CD4-positive, alpha-beta T cell treated with Interleukin-17A for 4 hours (primary cell): ENCODE results near the gene LCN1.
"Not testable (repeated sequence)": the region's sequence is repeated elsewhere in the genome, so short reads cannot be mapped to it uniquely, and the experiment has no call there.

Experiments used
- DNase-seq: peaks from one replicate; pipeline ENCODE4 v3.0.0-alpha.2; 2020; ENCODE audit warnings: mixed read lengths

Gene LCN1

GRCh38 chr9:135524130-135524861 lies 3.1 kb downstream of the LCN1 start:
- no peak for DNase-seq

DNA sequence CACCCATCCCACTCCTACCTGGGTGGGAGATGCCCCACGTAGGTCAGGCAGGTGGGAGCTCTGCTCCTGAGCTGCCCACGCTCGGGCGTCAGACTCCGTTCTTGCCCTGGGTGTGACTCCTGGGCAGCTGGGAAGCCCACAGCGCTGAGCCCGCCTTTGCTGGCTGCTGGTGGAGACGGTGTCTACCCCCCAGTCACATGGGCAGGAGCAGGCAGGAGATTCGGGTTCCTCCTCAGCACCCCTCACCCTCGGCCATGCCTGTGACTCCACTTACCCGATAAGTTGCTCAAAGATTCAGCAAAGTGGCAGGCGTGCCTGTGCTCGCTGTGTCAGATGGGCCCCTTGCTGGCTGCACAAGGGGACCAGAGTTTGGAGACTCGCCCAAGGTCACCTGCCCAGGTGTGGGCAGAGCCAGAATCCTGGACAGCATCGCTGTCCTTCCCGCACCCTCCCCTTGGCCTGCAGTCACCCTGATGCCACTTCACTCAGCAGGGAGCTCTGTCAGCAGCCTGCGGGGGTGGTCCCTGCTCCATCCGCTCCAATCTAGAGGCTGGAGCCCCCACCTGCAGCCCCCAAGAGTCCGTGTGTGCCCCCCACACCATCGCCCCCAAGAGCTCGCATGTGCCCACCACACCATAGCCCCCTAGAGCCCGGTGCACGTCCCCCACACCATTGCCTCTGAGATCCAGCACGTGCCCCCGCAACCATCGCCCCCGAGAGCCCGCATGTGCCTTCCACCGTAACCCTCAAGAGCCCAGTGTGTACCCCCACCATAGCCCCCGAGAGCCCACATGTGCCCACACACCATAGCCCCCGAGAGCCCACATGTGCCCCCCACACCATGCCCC lies 4.2 kb downstream of the LCN1 start:
- no peak for DNase-seq

DNA sequence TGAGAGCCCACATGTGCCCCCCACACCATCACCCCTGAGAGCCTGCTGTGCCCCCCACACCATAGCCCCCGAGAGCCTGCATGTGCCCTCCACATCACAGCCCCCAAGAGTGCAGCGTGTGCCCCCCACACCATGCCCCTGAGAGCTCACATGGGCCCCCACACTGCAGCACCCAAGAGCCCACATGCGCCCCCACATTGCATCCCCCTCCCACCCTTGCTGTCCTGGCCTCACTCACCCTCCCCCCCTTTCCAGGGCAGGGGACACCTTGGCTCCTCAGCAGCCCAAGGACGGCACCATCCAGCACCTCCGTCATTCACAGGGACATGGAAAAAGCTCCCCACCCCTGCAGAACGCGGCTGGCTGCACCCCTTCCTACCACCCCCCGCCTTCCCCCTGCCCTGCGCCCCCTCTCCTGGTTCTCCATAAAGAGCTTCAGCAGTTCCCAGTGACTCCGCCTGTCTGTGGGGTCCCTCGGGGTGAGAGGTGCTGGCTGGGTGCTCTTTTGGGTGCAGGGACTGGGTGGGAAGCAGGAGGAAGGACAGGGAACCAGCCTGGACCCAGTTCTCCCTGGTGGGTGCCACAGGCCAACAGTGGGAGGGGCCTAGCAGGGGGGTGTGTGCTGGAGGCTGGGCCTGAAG lies 5.0 kb downstream of the LCN1 start:
- no peak for DNase-seq

- no peak for DNase-seq
These were observed 5.7 kb downstream of the LCN1 start for GRCh38 chr9:135526730-135527571.

DNA sequence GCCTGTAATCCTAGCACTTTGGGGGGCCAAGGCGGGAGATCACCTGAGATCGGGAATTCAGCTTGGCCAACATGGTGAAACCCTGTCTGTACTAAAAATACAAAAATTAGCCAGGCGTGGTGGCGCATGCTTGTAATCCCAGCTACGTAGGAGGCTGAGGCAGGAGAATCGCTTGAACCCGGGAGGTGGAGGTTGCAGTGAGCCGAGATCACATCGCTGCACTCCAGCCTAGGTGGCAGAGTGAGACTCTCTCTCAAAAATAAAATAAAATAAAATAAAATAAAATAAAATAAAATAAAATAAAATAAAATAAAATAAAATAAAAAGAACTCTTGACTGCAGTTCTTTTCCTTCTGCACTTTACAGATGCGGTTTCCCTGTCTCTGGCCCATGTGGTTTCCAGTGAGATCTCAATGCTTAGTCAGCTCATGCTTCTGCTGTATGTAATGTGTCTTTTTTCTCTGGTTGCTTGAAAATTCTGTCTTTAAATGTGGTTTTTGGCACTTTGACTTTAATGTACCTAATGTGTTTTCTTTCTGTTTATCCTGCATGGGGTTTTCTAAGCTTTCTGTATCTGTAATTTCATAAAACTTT lies 7.7 kb downstream of the LCN1 start:
- DNase-seq, result not testable (repeated sequence)

DNA sequence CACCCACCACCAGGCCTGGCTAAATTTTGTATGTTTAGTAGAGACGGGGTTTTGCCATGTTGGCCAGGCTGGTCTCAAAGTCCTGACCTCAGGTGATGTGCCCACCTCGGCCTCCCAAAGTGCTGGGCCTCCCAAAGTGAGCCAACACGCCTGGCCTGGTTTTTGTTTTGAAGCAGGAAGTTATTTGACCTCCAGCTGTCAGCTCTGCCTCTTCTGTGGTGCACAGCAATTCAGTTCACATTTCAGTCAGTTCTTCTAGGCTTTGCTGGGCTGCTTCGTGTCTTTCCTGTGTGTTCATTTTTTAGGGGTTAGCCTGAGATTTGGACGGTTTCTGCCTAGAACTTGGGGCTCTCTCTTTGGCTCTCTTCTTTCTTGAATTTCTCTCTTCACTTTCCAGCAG lies 8.9 kb downstream of the LCN1 start:
- no peak for DNase-seq

DNA sequence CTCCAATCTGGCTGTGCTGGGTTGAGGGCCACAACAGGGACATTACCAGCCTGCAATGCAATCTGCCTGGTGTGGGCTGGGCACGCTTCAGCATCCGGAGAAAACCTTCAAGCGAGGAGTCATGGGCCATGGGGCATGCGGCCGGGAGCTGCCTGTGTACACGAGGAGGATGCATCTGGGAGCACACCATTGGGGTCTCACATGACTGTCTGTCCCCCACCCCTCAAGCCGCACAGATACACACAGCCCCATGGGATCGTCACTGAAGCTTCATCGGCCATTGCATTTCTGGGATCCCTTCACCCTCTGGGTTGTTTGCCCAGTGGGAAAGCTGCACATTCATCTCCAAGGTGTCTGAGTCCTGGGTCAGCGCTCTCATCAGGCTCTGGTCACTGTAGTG lies 9.9 kb downstream of the LCN1 start:
- DNase-seq, result no peak

- DNase-seq, result no peak
These were observed 11.9 kb downstream of the LCN1 start for GRCh38 chr9:135533113-135533512.

DNA sequence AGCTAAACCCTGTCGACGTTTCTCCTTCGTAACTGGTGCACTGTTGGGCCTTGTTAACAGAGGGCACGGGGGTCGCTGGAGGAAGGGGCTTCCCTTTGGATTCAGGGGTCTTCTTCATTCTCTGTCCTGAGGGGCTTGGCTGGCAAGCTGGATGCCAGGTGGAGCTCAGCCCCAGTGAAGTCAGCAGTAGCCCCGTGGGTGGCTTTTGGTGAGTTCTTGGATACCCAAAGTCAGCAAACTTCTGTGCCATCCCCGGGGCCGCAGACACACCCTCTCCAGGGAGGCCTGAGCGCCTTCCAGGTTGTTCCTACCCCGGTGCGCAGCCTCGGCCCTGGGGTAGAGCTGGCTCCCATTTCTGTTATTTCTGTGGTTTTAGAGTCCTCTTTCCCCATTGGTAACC lies 12.4 kb downstream of the LCN1 start:
- DNase-seq, result no peak

DNA sequence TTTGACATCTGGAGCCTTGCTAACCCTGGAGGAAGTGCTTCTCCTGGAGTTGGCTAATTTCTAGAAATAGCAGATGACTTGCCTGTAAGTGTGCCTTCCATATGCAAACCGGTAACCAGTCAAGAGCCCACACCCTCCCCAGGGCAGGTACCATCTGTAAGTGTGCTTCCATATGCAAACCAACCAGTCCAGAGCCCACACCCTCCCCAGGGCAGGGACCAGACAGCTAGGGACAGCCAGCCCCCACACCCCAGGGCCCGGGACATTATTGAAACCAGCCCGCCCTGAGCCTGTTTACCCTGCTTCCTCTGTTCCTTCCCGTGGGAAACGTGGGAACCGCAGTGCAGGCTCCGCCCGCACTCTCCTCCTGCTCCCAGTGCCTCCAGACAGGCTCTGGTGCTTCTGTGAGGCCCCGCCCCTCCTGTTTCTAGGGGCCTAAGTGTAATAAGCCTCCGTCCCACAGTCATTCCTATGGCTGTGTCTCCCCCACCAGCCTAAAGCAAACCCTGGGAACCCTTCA lies 13.0 kb downstream of the LCN1 start:
- DNase-seq, result not testable (repeated sequence)

DNA sequence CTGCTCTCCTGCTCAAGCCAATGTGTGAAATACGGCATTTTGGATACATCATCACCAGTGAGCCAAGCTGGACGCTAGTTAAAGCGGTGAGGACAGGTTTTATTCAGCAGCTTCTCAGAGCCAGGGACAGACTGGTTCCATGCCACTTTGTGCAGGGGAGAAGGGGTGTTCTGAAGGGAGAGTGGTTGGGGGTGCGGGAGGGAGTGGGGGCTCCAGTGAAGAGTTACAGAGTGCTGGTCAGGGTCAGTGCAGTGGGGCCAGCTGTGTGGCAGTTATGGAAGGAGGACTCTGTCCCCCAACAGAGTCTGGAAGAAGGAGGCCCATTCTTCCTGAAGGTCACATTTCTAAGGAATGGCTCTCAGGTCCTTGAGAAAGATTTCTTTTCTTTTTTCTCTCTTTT lies 13.6 kb downstream of the LCN1 start:
- DNase-seq, result not testable (repeated sequence)

GRCh38 chr9:135535631-135536030 lies 14.4 kb downstream of the LCN1 start:
- not testable (repeated sequence) for DNase-seq

- DNase-seq, result no peak
These were observed 15.0 kb downstream of the LCN1 start for GRCh38 chr9:135536216-135536615.

- not testable (repeated sequence) for DNase-seq
These were observed 22.1 kb downstream of the LCN1 start for GRCh38 chr9:135543262-135543894.

GRCh38 chr9:135544981-135545635 lies 23.9 kb downstream of the LCN1 start:
- no peak for DNase-seq

DNA sequence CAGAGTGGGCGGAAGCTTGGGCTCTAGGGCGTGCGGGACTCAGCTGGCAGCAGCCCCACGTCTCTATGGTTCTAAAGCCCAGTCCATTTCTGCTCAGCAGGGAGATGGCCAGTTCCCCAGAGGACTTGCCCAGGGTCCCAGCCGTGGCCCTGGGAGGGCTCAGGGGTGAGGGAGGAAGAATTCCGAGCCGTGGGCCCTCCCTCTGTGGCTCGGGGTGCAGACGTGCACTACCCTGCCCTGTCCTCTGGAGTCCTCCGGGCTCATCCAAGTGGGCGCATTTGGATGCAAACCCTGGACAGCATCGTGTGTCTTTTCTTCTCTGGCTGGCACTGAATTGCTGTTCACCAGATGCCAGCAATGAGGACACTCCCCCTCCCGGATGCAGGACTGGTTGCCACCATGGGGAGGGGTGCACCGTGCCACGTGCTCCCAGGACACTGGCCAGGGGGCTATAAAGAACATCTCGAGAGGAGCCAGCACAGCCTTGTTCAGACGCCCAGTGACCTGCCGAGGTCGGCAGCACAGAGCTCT lies 24.5 kb downstream of the LCN1 start, which contains the start of gene OBP2A:
Gene OBP2A, plus strand, starts transcription at position 481 of the 531 bp plus-strand sequence. CDS start 55 bp downstream, outside the sequence.
- not testable (repeated sequence) for DNase-seq

GRCh38 chr9:135546792-135547617 lies 25.8 kb downstream of the LCN1 start:
- not testable (repeated sequence) for DNase-seq

DNA sequence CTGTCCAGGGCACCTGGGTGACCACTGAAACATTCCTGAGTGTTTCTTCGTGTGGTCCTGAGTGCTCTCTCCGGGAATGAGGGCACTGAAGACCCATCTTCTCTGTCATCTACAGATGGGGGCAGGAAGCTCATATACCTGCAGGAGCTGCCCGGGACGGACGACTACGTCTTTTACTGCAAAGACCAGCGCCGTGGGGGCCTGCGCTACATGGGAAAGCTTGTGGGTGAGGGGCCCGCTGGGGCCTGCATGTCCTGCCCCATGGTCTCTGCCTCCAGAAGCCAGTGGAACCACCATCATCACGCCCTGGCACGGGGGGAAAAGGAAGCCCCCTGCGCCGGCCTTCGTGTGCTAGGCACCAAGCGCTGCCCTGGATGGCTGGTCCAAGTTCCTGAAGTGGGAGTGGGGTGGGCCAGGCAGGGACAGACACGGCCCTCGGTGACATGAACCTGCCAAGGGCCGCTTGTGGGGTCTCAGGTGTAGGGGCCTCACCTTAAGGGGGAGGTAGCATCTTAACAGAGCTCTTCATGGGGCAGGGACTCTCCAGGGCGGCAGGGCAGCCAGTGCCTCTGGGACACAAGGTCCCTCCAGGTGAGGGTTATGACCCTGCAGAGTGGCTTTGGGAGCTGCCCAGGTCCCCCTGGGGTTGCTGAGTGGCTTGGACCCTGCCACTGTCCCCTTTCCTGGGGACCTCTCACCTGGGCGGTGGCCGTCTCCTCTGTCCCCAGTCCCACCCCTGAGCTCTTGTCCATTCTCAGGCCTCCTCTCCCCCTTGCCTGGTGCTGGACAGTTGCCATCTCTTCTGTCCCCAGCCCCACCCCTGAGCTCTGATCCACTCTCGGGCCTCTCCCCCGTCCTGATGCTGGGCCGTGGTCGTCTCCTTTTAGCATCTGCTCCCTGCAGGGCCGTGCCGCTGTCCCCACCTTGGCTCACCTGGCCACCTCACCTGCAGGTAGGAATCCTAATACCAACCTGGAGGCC lies 26.8 kb downstream of the LCN1 start:
- no peak for DNase-seq
